Regular cardiac myocyte (primary cell): ENCODE data around the gene WDR3. TPM values are rescaled to one million over a fixed set of nuclear protein-coding genes. Genes with fewer than 3 reads are reported as not detected.

Experiments used
- total RNA-seq: library from RNA; depleted of rRNA; stranded (reverse); fragments of >200 nt; gene quantifications from 2 replicates; pipeline ENCODE4 v1.2.3, GENCODE V29; 2014

The WDR3 gene
- 17.8 and 31.2 TPM in 2 replicates for total RNA-seq

GRCh38 chr1:117929343-117930172 lies at the start of gene WDR3, which contains the start of gene GDAP2:
Gene WDR3, plus strand, starts transcription at chr1:117929739. Its CDS starts 3,581 bp downstream, at chr1:117933320.
Gene GDAP2, minus strand, starts transcription at chr1:117929621. Its CDS starts 9,264 bp downstream, at chr1:117920357.

Other genes starting within 250 kb of the WDR3 start
- gene GDAP2, start 118 bp upstream of the WDR3 start, total RNA-seq, result 24.2 and 30.4 TPM in 2 replicates